HFF-Myc (cell line): Measurements from ENCODE around the gene GPRIN2.
A peak's percentile ranks its signal among the peaks of the same experiment; 100 is the strongest.
"Not testable (repeated sequence)": the region's sequence is repeated elsewhere in the genome, so short reads cannot be mapped to it uniquely, and the experiment has no call there.

Experiments used
- DNase-seq: peaks from one replicate; pipeline ENCODE4 v3.0.0-alpha.2; 2011; ENCODE audit warnings: low read depth; ENCODE audit errors: extremely low read depth
- H3K4me3 ChIP-seq: replicated peaks from 2 replicates; pipeline ENCODE4 v1.5.1; 2011; ENCODE audit warnings: low read depth, mild to moderate bottlenecking, control low read depth, low read length
- TF ChIP-seq, protein P1 (sequence below): IDR thresholded peaks from 2 replicates; pipeline ENCODE4 v1.5.1; 2012; ENCODE audit warnings: mild to moderate bottlenecking, low read depth, low read length, control low read depth; ENCODE audit errors: missing control alignments

GPRIN2 gene

DNA sequence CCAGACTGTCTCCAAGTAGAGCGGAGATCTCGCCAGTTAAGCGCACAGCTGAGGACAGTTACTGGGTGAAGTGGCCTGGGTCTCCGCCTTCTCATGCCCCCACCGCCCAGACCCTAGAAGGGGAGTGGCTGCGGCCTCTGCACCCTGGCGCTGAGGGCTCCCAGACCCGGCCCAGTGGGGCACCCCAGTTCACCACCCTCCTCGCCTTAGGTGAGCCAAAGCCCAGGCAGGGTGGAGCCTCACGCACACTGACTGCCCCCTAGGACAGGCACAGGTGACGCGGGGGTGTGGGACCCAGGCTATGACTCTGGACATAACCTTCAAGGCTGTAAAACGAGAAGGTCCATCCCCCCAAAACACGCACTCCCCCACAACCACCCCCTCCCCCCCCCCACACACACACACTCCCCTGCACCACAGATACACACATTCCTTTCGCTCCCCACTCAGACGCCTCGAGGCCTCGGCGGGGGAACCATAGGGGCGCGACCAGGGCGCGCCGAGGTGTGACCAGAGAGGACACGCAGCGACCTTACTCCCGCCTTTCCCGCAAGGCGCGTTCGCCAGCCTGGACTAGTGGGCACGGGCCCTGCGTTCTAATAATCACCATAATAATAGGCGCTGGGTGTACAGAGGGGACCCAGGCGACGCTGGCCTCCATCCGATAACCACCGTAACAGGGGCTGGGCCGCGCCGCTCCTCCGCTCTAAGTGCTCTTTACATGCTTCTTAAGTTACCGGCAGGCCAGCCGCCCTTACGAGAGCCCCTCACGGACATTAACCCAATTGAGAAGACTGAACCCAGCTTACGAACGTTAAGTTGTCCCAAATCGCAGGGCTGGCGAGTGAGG is 21.4 kb upstream of the GPRIN2 start:
- not testable (repeated sequence) for H3K4me3 ChIP-seq

DNA sequence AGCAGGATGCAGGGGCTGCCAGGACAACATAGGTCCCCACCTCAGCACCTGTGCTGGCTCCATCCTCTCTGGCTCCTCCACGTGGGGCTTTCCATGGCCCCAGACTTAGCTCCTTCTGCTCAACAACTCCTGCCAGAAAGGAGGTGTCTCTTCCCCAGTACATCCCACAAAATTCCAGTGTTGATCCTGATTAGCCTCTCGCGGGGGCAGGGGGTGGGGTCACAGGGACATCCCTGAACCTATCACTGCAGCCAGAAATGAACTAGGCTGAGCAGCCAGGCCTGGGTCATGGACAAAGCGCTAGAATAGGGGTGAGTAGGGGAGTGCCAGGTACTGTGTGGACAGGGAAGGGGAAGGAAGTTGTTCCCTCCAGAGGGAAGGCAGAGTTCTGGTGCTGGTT is 17.4 kb upstream of the GPRIN2 start:
- not testable (repeated sequence) for H3K4me3 ChIP-seq, DNase-seq

More for the DNA sequence above, 21.4 kb upstream of the GPRIN2 start:
- DNase-seq = not testable (repeated sequence)

DNA sequence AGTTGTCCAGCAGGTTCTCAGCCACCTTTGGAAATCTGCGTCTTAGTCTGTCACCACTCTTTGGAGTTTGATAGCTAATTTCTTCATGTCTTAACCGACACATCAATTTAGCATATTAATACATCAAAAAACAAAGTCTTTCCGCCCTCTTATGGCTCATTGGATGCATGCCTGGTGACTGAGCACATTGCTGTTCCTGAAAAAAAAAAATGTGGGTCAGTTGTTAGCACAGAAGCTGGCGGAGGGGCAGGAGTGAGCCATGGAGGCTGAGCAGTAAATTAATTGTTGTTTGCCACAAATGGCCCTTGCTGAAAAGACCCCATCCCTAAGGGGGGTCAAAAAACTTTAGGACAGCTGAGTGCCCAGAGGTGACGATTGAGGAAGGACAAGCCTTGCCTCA is 16.9 kb upstream of the GPRIN2 start:
- not testable (repeated sequence) for H3K4me3 ChIP-seq, DNase-seq

DNA sequence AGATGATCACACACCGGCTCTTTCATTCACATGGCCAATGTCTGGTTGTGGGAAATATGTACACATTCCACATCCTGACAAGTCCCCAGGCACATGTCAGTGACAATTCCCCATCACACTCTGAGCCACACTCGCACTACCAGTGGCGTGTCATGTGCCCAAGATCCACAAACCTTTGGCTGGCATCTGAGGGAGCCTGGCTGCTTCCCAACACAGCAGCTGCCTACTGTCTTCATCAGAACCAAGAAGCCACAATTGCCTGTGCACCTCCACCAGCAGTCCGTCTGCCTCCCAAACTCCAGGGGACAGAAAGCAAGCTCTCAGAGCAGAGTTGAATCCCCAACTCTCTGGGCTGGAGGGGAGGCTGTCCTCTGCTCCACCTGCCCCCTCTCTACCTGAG is 16.3 kb upstream of the GPRIN2 start:
- DNase-seq, H3K4me3 ChIP-seq: not testable (repeated sequence)

DNA sequence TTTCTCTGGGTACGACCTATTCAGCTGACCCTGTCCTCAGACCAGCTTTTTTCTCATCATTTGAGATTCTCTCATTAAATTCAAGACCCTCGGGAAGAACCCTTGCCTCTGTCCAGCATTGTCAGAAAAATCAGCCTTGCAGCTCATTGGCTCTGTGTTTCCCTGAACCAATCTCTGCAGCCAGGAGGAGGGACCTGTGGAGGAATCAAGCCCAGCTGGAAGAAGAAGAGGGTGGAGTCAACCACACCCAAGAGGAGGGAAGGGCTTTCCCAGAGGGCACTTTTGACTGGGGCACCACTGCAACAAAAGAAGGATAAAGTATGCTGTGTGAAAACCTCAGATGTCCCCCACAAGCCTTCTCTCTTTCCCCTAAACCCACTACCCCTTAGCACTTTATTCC is 14.2 kb upstream of the GPRIN2 start:
- not testable (repeated sequence) for H3K4me3 ChIP-seq, DNase-seq

DNA sequence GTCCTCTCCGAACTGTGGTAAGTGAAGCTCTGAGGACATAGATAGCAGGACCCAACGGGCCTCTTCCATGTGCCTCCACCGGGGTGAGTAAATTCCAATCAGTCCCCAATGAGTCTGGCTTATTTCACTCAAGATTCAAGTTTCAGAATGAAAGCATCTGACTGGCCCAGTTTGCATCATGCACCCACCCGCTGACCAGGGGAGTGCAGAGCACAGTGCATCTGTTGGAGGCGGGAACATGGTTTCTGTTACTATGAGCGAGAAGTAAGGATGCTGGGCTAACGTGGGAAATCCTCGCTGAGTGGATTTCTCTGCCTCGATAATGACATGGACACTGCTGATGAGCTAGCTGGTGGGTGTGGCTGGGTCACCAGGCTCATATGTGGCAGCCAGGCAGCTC is 10.7 kb upstream of the GPRIN2 start:
- H3K4me3 ChIP-seq, DNase-seq: not testable (repeated sequence)

DNA sequence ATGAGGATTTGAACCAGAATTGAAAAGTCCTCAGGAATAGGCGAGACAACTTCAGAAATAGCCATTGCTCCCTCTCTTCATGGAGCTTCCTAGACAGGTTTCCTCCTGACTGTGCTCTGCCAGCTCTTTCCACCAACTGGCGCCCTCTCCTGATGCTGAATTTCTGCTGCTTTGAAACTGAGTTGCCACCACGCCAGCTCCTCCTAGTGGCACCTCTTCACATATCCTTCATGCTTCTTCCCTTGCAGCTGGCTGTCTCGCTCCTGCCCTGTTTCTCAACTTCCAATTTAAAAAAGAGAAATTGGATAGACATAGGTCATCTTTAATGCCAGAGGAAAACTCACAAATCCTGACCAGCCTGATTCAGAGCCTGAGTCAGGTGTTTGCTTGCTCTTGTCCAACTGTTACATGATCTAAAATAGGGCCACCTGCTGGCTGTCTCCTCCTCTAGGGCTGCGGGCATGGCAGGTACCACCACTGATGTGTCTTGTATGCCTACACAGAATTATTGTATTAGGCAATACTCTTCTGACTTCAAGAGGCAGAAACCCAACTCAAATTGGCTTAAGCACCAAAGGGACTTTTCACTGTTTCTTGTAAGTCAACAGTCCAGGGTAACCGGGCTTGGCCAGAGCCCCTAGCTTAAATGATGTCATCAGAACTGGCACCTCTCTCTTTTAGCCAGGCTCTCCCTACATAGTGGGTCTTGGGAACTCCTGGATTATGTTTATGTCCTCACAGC is 9.3 kb upstream of the GPRIN2 start:
- H3K4me3 ChIP-seq = not testable (repeated sequence)
- TF ChIP-seq, protein P1, sequence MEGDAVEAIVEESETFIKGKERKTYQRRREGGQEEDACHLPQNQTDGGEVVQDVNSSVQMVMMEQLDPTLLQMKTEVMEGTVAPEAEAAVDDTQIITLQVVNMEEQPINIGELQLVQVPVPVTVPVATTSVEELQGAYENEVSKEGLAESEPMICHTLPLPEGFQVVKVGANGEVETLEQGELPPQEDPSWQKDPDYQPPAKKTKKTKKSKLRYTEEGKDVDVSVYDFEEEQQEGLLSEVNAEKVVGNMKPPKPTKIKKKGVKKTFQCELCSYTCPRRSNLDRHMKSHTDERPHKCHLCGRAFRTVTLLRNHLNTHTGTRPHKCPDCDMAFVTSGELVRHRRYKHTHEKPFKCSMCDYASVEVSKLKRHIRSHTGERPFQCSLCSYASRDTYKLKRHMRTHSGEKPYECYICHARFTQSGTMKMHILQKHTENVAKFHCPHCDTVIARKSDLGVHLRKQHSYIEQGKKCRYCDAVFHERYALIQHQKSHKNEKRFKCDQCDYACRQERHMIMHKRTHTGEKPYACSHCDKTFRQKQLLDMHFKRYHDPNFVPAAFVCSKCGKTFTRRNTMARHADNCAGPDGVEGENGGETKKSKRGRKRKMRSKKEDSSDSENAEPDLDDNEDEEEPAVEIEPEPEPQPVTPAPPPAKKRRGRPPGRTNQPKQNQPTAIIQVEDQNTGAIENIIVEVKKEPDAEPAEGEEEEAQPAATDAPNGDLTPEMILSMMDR = peak; percentile 61
- peak; percentile 19 for DNase-seq

DNA sequence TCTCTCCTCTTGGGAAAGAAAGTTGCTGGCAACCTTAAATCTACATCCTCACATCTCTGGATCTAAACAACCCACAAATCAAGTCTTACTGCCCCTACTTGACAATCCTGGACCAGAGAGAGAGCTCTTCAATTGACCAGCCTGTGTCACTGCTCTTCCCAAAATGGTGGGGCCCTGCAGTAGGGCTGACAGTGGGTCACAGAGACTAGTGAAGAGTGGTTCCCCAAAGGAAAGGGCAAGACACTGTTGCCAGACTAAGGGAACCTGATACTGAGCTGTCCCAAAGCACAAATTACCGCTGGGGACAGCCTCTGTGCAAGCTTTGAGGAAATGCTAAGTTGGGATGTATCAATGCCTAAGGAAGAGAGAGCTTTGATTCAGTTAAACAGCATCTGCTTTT is 4.5 kb upstream of the GPRIN2 start:
- DNase-seq = no peak
- TF ChIP-seq, protein P1 = no peak
- H3K4me3 ChIP-seq = no peak overlapping the region

DNA sequence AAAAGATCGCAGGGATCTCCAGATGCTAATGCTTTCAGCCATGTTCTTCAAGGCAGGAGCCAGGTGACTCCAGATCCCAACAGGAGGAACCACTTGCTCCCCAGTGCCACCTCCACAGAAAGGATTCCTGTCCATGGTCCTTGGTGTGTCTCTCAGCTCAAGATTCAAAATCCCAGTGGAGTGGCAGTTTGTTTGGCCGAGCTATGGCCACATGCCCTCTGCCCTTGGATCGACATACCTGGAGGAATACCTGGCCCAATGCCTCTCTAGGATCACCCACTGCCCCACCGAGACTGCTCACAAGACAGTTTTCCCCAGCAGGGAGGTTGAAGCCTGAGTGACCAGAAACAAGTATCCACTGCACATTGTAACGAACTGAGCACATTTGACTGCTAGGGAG is 3.9 kb upstream of the GPRIN2 start:
- TF ChIP-seq, protein P1 = no peak
- H3K4me3 ChIP-seq = no peak overlapping the region
- no peak for DNase-seq

DNA sequence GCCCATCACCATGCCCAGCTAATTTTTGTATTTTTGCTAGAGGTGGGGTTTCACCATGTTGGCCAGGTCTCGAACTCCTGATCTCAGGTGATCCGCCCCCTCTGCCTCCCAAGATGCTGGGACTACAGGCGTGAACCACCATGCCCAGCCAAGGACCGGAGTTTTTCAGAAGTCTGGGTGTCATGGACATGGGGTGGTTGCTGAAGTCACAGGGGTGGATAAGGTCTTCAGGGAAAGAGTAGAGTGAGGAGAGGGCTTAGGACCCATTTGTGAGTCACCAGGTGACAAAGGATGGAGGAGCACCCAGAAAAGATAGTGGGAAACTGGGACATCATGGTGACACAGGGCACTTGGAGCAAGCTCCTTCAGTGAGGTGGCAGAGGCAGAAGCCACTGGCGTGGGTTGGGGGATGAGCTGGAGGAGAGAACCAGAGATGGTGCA is 2.8 kb upstream of the GPRIN2 start:
- H3K4me3 ChIP-seq = no peak overlapping the region
- DNase-seq = no peak
- TF ChIP-seq, protein P1 = no peak
